CD4-positive, alpha-beta T cell treated with Interleukin-12 subunit alpha and Interleukin-12 subunit beta, for 1 hour (primary cell): ENCODE measurements around the gene FHIT.
"Not testable (repeated sequence)": the region's sequence is repeated elsewhere in the genome, so short reads cannot be mapped to it uniquely, and the experiment has no call there.

Experiments used
- DNase-seq: peaks from one replicate; pipeline ENCODE4 v3.0.0-alpha.2; 2020

FHIT gene

DNA sequence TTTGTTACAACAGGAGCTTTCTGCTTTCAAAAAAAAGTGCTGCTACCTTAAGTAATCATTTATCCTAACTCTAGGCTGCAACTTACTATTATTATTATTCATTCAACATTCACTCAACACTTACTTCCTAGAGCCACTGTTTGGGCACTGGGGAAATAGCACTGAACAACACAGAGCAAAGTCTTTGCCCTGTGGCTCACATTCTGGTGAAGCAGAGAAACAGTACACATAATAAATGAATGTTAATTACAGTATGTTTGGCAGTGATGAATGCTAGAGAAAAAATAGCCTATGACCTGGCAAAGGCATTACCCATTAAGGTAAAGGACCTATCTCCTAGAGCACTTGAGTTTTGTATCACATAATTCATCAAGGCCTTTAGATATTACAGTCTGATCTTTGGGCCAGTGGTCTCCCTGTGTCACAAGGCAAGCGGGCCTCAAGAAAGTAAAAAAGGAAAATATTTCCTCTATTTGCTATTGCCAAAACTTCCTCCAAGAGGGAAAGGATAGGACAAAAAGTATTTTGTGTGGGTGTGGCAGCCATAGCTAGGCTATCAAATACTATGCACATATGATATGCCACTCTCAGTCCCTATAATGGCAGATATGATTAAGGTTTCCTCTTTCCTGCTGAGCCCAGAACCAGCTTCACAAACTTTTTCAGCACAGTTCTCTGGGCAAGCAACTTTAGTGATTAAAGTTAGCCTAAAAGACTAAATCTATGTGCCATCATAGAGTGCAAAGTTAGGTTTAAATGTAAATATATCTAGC, 142.8 kb downstream of the FHIT start:
- DNase-seq: no peak

DNA sequence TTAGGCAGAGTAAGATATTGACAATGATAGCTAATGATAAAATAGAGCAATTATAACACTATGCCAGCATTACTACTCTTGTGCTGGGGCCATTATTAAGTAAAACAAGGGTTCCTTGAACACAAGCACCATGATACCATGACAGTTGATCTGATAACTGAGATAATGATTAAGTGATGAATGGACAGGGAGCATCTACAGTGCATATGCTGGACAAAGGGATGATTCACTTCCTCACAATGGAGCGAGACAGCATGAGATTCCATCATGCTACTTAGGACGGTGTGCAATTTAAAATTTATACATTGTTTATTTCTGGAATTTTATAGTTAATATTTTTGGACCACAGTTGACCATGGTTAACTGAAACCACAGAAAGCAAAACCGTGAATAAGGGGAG, 156.6 kb downstream of the FHIT start:
- no peak for DNase-seq

DNA sequence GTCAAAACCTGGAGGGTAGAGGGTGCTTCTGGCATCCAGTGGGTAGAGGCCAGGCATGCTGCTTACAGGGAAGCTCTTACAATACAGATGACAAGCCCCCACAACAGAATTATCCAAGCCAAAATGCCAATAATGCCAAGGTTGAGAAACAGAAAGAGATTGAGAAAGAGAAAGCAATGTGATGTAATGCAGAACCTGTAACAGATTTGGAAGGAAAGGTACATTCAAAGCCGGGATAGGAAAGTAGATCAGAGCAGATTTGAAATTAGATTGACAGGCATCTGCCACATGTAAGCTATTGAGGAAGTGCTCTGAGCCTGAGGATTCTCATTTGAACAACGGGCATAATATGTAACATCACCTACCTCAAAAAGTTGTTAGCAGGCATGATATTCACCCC, 157.9 kb downstream of the FHIT start:
- no peak for DNase-seq

DNA sequence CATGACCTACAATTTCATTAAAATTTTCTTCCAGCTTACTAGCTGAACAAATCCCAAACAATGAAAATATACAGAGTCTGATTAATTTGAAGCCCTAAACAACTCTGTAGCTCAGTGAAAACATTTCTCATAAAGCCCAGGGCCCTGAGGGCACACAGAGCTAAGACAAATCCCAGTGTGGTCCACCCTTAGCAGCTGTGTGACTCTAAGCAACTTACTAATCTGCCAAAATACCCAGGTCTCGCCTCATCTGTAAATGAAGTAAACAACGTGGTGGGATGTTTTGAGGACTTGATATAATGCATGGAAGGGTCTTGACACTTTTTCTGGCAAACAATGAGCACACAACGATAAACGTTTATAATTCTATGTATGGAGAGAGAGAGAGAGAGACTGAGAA, 158.4 kb downstream of the FHIT start:
- no peak for DNase-seq

DNA sequence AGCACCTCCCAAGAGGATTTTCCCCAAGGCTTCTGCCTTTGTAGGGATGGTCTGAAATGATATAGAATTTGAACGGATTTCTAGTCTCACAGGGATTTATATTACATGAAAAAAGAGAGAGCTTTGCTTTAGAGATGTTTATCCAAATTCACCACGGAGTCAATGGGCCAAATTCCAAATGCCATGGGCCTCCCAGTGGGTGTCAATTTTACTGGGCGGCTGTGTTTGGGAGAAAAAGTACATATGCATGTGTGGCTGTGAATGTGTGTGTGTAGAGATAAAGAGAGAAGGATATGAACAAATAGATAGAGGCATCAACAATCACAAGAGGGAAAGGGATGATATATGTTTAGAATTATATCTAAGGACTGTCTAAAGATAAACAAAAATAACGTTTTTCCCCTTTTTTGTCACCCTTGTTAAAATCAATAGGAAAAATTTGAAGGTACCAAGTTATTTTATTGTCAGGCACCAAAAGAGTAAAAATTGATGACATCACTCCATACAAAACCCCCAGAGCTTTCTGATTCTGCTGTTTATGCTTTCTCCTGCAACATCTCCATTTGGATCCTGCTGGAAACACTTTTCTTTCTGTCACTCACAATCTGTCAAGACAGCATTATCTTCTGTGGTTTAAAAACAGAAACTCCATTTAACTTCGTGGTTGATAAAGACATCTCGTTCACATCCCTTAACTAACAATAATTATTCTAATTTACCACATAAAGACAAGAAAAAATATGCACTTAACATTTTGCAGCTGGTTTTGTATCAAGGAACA, 160.7 kb downstream of the FHIT start:
- DNase-seq: no peak

DNA sequence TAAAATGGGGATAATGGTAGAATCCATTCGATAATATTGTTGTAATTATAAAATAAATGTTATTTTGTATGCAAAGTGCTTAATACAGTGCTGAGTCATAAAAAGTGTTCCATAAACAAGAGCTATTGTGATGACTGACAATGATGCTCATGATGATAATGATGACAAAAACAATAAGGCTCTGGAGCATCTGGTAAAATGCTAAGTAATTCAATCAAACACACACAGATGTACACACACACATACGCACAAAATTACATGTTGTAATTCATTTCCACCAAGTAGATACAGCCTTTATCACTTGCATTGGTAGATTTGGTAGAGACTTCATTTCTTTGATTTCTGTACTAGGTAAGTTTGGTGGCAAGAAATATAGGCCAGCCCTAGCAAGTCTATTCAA, 163.8 kb downstream of the FHIT start:
- no peak for DNase-seq

DNA sequence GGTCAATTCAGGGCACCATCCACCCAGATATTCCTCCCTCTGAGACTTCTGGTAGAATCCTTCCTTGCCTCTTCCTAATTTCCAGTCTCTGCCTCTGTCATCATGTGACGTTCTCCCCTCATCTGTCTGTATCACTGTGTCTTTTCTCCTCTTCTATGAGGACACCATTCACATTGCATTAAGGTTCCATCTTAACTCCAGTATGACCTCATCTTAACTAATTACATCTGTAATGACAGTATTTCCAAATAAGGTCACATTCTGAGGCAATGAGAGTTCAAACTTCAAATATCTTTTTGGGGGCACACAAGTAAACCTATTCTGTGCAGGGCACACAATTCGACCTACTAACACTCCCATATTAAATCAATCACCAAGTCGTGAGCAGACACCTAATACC, 169.7 kb downstream of the FHIT start:
- no peak for DNase-seq

DNA sequence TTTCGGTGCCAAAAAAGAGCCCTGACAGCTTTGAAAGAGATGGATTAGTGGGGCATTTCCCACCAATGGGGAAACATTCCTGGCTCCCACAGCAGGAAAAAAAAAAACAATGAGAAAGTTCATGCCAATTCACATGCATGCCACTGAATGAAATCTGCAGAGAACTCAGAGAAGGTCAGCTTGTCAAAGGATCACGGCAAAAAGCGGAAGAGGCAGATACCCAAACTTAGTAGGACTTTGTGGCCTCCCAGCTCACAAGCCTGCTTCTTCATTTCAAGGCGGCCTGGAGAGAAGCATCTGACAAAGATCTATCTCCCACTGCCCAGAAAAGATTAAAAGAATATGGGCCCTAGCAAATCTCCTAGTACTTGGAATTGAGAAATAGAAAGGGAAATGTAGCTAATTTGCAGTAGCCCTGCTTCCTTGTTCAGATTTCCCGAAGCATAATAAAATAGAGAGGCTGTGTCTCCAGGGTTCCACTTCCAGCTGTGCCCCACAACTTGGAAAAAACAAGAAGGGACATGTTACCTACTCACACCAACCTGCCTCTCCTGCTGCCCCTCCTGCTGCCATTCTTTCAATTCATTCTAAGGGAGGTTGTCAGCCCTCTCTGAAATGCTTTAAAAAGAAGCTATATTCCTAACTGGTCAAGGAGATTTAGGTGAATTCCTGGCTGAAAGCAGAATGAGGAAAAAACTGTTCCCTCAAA, 170.4 kb downstream of the FHIT start:
- DNase-seq: no peak

DNA sequence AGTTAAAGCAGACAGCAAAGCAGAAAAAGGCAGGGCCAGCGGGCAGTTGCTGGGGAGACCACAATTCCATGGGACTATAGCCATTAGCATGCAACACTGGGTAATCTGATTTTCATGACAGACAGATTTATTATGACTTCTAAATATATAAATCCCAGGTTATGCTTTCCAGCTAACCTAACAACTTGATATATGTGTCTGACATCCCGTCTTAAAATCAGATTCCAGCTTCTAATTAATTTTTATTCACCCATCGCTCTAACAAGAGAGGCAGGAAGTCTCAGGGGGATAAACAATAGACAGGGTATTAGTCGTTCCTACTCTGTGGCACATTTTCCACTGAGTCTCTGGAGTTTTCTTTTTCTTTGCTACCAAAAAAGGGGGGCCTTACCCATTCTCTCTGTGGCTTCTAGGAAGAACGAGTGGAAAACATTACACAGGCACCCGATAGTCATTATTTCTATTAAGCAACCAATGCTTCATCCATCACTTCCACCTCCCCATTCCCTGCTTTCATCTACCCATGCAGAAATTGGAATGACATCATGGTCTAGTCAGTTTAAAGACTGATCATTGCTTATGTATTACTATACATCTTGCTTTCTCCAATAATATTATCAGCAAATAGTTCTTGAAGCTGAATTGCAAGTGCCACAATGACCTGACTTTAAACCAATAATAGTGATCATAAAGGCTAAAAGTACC, 173.1 kb downstream of the FHIT start:
- DNase-seq: no peak

DNA sequence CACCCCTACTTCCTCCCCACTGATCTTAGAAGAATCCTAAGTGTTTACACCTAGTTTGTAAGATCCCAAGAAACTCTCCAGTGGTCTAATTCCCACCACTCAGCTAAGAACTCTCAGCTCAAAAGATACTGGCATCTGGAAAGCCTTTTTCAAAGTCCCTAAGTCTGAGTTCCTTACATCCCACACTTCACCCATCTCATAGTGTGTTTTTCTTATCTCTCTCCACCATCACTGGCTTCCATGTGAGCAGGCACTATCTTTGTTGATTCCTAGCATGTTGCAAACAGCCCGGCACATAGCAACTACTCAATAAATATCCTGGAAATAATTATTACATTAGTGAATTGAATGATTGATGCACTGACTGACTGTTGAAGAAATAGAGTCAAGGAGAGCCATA, 173.7 kb downstream of the FHIT start:
- no peak for DNase-seq

DNA sequence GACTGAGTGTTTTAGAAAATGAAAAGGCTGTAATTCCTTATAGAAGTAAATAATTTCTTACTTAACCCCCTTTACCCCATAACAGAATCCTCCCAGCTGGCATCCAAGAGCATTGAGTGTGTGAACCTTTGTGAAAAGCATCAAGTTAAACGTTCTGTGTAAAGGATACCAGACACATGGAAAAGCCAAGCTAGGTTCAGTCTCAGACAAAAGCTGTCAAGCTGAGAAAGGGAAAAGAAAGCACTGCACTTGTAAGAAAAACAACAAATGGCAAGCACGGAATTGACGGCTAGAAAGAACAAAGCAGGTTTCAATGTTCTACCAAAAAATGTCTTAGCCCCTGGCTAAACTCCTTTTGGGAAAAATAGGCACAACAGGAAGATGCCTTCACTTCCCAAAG, 176.5 kb downstream of the FHIT start:
- DNase-seq: no peak

DNA sequence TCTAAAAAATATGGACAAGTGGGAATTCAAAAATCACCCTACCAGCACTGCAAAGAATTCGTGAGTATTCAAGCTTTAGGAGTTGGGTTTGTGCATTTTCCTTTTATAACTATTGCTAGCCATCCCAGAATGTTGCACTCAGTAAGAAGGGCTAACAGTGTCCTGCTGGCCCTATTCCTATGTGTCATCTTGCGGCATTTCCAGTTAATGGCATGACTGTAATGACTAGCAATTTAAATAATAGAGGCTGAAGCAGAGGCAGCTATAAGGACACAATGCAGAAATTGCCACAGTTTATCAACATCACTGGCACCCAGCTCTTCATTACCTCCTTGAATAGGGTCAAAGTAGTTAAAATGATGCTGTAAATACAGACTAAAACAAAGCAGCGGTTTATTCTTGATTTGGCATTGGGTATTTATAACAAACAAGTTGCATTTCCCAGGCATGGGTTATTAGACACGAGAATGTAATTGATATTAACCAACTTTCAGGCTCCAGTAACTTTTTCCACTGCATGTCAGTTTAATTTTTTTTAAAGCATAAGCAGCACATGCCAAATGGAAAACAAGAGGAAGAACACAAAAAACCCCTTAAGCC, 177.6 kb downstream of the FHIT start:
- DNase-seq: no peak

DNA sequence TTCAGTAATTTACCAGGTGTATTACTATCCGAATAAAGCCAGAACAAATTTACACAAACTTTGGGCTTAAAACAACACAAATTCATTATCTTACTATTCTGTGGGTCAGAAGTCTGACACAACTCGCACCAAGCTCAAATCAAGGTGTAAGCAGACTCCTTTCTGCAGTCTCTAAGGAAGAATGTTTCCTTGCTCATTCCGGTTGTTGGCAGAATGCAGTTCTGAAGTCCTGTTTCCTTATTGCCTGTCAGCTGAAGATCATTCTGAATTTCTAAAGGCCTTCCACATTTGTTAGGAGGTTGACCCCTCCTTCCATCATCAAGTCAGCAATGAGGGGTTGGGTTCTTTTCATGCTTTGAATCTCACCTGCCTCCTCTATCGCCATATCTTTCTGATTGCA, 183.2 kb downstream of the FHIT start:
- no peak for DNase-seq

DNA sequence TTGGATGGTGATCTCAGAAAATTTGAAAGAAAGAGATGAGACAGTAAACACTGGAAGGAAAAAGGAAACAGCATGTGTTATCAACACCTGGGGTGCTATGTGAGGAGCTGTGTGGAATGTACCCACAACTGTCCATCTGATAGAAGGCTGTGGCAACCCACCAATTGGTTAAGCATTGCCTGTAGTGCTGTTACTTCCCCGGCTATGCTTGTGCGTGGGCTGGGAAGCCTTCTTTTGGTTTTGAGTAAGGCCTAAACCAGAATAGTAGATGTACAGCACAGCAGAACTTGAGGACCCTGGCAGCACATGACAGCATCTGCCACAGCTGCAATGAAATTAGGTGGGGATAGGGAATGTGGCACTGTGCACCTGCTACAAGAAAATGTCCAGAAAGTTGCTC, 184.5 kb downstream of the FHIT start:
- no peak for DNase-seq

DNA sequence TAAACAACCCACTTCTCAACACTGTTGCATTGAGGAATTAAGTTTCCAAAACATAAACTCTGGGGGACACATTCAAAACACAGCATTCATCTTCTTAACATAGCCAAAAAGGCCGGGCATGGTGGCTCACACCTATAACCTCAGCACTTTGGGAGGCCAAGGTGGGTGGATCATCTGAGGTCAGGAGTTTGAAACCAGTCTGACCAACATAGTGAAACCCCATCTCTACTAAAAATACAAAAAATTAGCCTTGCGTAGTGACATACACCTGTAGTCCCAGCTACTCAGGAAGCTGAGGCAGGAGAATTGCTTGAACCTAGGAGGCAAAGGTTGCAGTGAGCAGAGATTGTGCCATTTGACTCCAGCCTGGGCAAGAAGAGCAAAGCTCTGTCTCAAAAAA, 185.0 kb downstream of the FHIT start:
- DNase-seq: not testable (repeated sequence)

DNA sequence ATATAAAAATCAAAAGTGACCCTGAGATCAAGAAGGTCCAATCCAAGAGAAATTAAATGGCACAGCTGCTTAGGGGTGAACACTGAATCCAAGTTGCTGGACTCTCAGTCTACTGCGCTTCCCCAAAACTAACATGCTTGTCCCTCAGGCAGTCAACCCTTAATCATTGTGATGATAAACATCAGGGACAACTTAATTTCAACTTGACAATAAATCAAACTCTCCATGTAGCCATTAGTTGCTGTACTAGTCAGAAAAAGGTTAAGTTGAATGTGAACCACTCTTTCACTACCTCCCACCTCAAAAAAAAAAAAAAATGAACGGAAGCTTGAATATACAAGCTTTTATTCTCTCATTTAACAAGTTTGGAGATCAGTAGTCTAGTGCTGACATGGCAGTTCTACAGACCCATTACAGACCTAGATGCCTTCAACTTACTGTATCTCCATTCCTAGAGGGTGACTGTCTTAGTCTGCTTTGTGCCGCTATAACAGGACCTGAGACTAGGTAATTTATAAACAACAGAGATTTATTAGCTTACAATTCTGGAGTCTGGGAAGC, 185.7 kb downstream of the FHIT start:
- DNase-seq: no peak

DNA sequence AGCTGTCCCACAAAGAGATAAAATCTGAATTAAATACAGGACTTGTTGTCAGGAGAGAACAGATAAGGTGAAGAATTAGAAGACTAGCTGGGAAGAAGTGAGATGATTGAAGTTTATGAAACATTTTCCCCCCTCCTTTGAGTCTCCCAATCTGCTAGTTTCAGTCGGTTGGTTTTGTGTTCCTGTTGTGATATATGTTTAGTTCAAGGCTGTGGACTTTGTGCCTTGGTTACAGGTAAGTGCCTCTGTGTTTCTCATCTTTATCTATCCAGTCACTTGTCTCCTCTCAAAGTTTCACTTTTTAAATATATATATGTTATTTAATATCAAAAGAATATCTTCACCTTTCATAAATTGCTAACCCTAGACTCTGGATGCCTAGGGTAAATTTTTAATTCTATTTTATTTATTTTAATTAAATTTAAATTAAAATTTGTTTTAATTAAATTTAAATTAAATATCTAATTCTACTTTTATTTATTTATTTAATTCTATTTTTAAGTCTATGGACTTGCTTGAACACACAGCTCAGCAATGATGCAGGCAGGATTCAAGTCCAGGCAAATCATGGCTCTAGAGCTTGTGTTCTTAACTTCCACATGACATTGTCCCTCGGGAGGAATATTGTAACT, 190.0 kb downstream of the FHIT start:
- DNase-seq: no peak

DNA sequence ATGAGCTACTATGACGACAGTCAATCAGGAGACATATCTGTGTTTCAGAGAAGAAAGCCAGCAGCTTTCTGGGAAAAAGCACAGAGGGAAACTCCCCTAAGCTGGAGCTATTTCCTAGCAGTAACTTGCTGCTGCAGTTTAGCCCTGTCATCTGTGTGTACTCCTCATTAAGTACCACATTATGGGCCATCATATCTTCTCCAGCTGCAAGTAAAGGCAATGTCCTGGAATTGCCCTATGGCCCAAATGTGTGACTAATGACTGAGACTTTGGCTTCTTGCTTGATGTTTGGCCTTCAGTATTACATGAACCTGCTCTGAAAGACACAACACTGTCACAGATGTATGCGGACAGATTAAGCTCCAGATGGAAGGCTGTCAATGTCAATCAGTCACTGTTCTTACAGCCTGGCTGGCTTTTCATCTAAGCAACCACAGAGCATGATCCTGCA, 190.8 kb downstream of the FHIT start:
- DNase-seq: no peak

DNA sequence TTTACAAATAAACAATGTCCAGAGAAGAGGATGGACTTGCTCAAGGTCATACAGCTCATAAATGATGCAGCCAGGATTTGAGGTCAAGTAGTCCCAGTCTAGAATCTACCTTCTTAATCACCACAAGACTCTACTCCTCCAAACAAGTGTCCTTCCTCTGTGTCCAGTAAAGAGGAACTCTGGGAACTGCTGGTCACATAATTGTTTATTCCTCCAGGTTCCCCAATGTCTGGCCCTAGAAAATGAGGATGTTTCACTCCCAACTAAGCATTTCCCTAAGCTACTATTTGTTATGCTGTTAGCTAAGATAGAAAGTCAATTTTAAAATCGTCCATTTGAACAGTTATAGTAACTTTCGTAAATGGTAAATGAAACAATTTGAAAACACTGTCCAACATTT, 192.4 kb downstream of the FHIT start:
- DNase-seq: no peak

DNA sequence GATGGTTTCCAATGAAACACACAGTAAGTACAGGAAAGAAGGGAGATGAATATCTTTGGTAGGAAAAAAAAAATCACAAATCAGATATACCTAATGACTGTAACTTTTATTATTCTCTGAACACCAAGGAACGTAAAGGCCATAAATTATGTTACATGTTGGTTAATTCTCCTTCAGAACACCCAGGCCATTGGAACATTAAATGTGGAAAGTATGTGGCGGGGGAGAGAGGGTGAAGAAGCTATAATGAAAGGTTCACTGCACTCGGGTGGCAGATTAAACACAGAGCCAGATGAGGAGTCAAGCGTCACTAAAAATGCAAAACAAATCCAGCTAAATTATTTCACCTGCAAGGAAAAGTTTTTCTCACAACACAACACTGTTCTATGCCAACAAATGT, 193.8 kb downstream of the FHIT start:
- DNase-seq: no peak

DNA sequence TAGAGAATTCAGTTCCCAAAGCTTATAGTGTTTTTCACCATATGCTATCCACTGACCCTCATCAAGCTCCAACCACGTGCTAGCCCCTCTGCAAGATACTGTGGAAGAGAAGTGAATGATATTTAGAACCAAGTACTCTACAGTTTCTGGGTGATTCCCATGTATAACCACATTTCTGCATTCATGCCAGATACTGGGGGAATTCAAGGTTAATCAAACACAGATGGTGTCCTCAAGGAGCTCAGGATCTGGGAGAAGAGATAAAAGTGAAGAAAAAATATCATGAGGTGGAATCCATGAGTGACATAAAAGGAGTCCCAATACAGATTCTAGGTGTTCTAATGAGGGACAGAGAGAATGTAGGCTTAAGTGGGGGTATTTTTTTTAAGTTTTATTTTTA, 195.8 kb downstream of the FHIT start:
- no peak for DNase-seq
